Karpas-422 (cell line): Measurements from ENCODE around the gene CDKN1A. TPM values are rescaled to one million over a fixed set of nuclear protein-coding genes. Genes with fewer than 3 reads are reported as not detected.
"Not testable (repeated sequence)": the region's sequence is repeated elsewhere in the genome, so short reads cannot be mapped to it uniquely, and the experiment has no call there.

Experiments used
- DNase-seq: peaks from one replicate; pipeline ENCODE4 v3.0.0-alpha.2; 2015
- H2AFZ ChIP-seq: fragments of 200-600 bp; sonication (generic); 2 replicates; pipeline ENCODE4 v1.6.1; 2014; ENCODE audit warnings: antibody characterized with exemption, low read length, mixed read lengths
- H3K27ac ChIP-seq: fragments of 200-600 bp; sonication (generic); 2 replicates; pipeline ENCODE4 v1.5.1; 2014; ENCODE audit warnings: mild to moderate bottlenecking, low read length, moderate library complexity
- H3K27me3 ChIP-seq: fragments of 200-600 bp; sonication (generic); 2 replicates; pipeline ENCODE4 v1.6.1; 2014; ENCODE audit warnings: low read length, mixed read lengths
- H3K36me3 ChIP-seq: fragments of 200-600 bp; sonication (generic); 2 replicates; pipeline ENCODE4 v1.6.1; 2014; ENCODE audit warnings: low read length, mixed read lengths; ENCODE audit not compliant: insufficient read depth
- H3K4me1 ChIP-seq: fragments of 200-600 bp; sonication (generic); 2 replicates; pipeline ENCODE4 v1.6.1; 2014; ENCODE audit warnings: mild to moderate bottlenecking, low read length, mixed read lengths
- H3K4me2 ChIP-seq: fragments of 200-600 bp; sonication (generic); 2 replicates; pipeline ENCODE4 v1.6.1; 2014; ENCODE audit warnings: low read length, low read depth, mild to moderate bottlenecking; ENCODE audit not compliant: poor library complexity, severe bottlenecking
- H3K4me3 ChIP-seq: fragments of 200-600 bp; sonication (generic); 2 replicates; pipeline ENCODE4 v1.5.1; 2014; ENCODE audit warnings: mild to moderate bottlenecking, antibody characterized with exemption, low read length, mixed read lengths
- H3K79me2 ChIP-seq: fragments of 200-600 bp; sonication (generic); 2 replicates; pipeline ENCODE4 v1.6.1; 2014; ENCODE audit warnings: mild to moderate bottlenecking, low read length, mixed read lengths
- H3K9ac ChIP-seq: fragments of 200-600 bp; sonication (generic); 2 replicates; pipeline ENCODE4 v1.6.0; 2014; ENCODE audit warnings: low read length
- H3K9me2 ChIP-seq: fragments of 200-600 bp; sonication (generic), shearing (Covaris generic); replicated peaks from 2 replicates; pipeline ENCODE4 v1.6.0; 2014; ENCODE audit warnings: mild to moderate bottlenecking, low read length, moderate library complexity; ENCODE audit not compliant: insufficient read depth
- H3K9me3 ChIP-seq: fragments of 300-700, 200-600 bp; sonication (generic); 2 replicates; pipeline ENCODE4 v1.6.1; 2014; ENCODE audit warnings: low read length, mixed read lengths
- H4K20me1 ChIP-seq: fragments of 200-600 bp; sonication (generic); 2 replicates; pipeline ENCODE4 v1.6.1; 2014; ENCODE audit warnings: mild to moderate bottlenecking, antibody characterized with exemption, low read length, low read depth; ENCODE audit not compliant: insufficient read depth
- total RNA-seq: library from RNA; depleted of rRNA; stranded (reverse); fragments of >200 nt; shearing (Covaris generic); gene quantifications from 2 replicates; pipeline ENCODE4 v1.2.3, GENCODE V29; 2014; ENCODE audit warnings: low replicate concordance

Gene CDKN1A
- total RNA-seq, 1 experiment from 2014 or later = 6.8 TPM

GRCh38 chr6:36717871-36718540 lies 39.5 kb downstream of the CDKN1A start:
- Histone ChIP-seq H3K9ac (no peak overlapping the region), H3K4me3 (no peak overlapping the region), H4K20me1 (no peaks in the 10 kb centered on the region), H3K9me2 (no peaks in the 10 kb centered on the region), H3K27ac (no peak overlapping the region), H3K4me1 (peaks cover 8% of the 10 kb centered on the region), H3K27me3 (no peaks in the 10 kb centered on the region), H3K36me3 (no peaks in the 10 kb centered on the region), H3K4me2 (no peak overlapping the region), H2AFZ (no peak overlapping the region), H3K9me3 (no peaks in the 10 kb centered on the region), H3K79me2 (no peaks in the 10 kb centered on the region)
- no peak for DNase-seq

GRCh38 chr6:36718560-36718959 lies 40.0 kb downstream of the CDKN1A start:
- no peak overlapping the region for H3K27ac ChIP-seq
- H3K4me1 ChIP-seq = peaks cover 8% of the 10 kb centered on the region
- H3K9me3 ChIP-seq = no peaks in the 10 kb centered on the region
- H3K4me3 ChIP-seq = no peak overlapping the region
- no peaks in the 10 kb centered on the region for H3K27me3 ChIP-seq
- no peaks in the 10 kb centered on the region for H3K36me3 ChIP-seq
- H3K9me2 ChIP-seq = no peaks in the 10 kb centered on the region
- DNase-seq = no peak
- no peaks in the 10 kb centered on the region for H3K79me2 ChIP-seq
- no peak overlapping the region for H3K4me2 ChIP-seq
- H2AFZ ChIP-seq = no peak overlapping the region
- no peaks in the 10 kb centered on the region for H4K20me1 ChIP-seq
- H3K9ac ChIP-seq = no peak overlapping the region

GRCh38 chr6:36719126-36719525 lies 40.6 kb downstream of the CDKN1A start:
- Histone ChIP-seq H3K4me2 (no peak overlapping the region), H4K20me1 (no peaks in the 10 kb centered on the region)
- no peak for DNase-seq

GRCh38 chr6:36720251-36721141 lies 42.0 kb downstream of the CDKN1A start:
- no peaks in the 10 kb centered on the region for H3K9me3 ChIP-seq
- H3K27ac ChIP-seq = no peak overlapping the region
- peaks cover 8% of the 10 kb centered on the region for H3K4me1 ChIP-seq
- H2AFZ ChIP-seq = no peak overlapping the region
- no peaks in the 10 kb centered on the region for H4K20me1 ChIP-seq
- H3K9ac ChIP-seq = no peak overlapping the region
- H3K27me3 ChIP-seq = no peaks in the 10 kb centered on the region
- H3K4me3 ChIP-seq = no peak overlapping the region
- H3K79me2 ChIP-seq = no peaks in the 10 kb centered on the region
- DNase-seq = no peak
- H3K4me2 ChIP-seq = no peak overlapping the region
- H3K36me3 ChIP-seq = no peaks in the 10 kb centered on the region
- H3K9me2 ChIP-seq = no peaks in the 10 kb centered on the region

More at GRCh38 chr6:36719126-36719525, 40.6 kb downstream of the CDKN1A start:
- no peak overlapping the region for H2AFZ ChIP-seq
- H3K36me3 ChIP-seq = no peaks in the 10 kb centered on the region
- no peaks in the 10 kb centered on the region for H3K9me3 ChIP-seq
- H3K9me2 ChIP-seq = no peaks in the 10 kb centered on the region
- H3K9ac ChIP-seq = no peak overlapping the region
- H3K79me2 ChIP-seq = no peaks in the 10 kb centered on the region
- H3K4me1 ChIP-seq = peaks cover 8% of the 10 kb centered on the region
- no peak overlapping the region for H3K4me3 ChIP-seq
- no peaks in the 10 kb centered on the region for H3K27me3 ChIP-seq
- H3K27ac ChIP-seq = no peak overlapping the region

GRCh38 chr6:36721369-36722140 lies 43.0 kb downstream of the CDKN1A start:
- Histone ChIP-seq H3K27ac (no peak overlapping the region), H3K9me2 (no peaks in the 10 kb centered on the region), H3K27me3 (no peaks in the 10 kb centered on the region), H3K4me3 (no peak overlapping the region), H4K20me1 (no peaks in the 10 kb centered on the region), H3K4me2 (no peak overlapping the region), H3K9me3 (no peaks in the 10 kb centered on the region), H3K9ac (no peak overlapping the region), H3K79me2 (no peaks in the 10 kb centered on the region), H3K36me3 (no peaks in the 10 kb centered on the region), H3K4me1 (peaks cover 8% of the 10 kb centered on the region), H2AFZ (no peak overlapping the region)
- no peak for DNase-seq

GRCh38 chr6:36722365-36722764 lies 43.9 kb downstream of the CDKN1A start:
- no peaks in the 10 kb centered on the region for H3K9me2 ChIP-seq
- H3K27ac ChIP-seq = no peak overlapping the region

GRCh38 chr6:36722879-36723278 lies 44.4 kb downstream of the CDKN1A start:
- Histone ChIP-seq H3K36me3 (no peaks in the 10 kb centered on the region), H3K9ac (no peak overlapping the region), H3K4me3 (no peak overlapping the region), H3K4me1 (peaks cover 8% of the 10 kb centered on the region), H3K9me3 (no peaks in the 10 kb centered on the region), H4K20me1 (no peaks in the 10 kb centered on the region), H3K4me2 (no peak overlapping the region), H3K27ac (no peak overlapping the region), H3K27me3 (no peaks in the 10 kb centered on the region), H2AFZ (no peak overlapping the region), H3K9me2 (no peaks in the 10 kb centered on the region), H3K79me2 (no peaks in the 10 kb centered on the region)
- DNase-seq = no peak

More at GRCh38 chr6:36722365-36722764, 43.9 kb downstream of the CDKN1A start:
- Histone ChIP-seq H4K20me1 (no peaks in the 10 kb centered on the region), H3K36me3 (no peaks in the 10 kb centered on the region), H3K4me1 (peaks cover 8% of the 10 kb centered on the region), H3K27me3 (no peaks in the 10 kb centered on the region), H3K9me3 (no peaks in the 10 kb centered on the region), H3K9ac (no peak overlapping the region), H3K4me3 (no peak overlapping the region), H3K79me2 (no peaks in the 10 kb centered on the region), H2AFZ (no peak overlapping the region), H3K4me2 (no peak overlapping the region)
- DNase-seq = no peak

GRCh38 chr6:36723992-36724391 lies 45.5 kb downstream of the CDKN1A start:
- H3K4me1 ChIP-seq, H3K9ac ChIP-seq, H4K20me1 ChIP-seq, DNase-seq, H3K9me2 ChIP-seq, H2AFZ ChIP-seq, H3K36me3 ChIP-seq, H3K9me3 ChIP-seq, H3K27me3 ChIP-seq, H3K4me3 ChIP-seq, H3K4me2 ChIP-seq, H3K79me2 ChIP-seq, H3K27ac ChIP-seq: not testable (repeated sequence)
